Measurements from ENCODE around the gene NHEJ1.

- TF ChIP-seq POLR2A (IDR thresholded peaks at IDR 0.05) (no peak), POLR2AphosphoS5 (IDR thresholded peaks at IDR 0.05) (no peak), EP300 (IDR thresholded peaks at IDR 0.05; ENCODE audit: low read depth) (no peak)
- TF ChIP-seq, protein P1, sequence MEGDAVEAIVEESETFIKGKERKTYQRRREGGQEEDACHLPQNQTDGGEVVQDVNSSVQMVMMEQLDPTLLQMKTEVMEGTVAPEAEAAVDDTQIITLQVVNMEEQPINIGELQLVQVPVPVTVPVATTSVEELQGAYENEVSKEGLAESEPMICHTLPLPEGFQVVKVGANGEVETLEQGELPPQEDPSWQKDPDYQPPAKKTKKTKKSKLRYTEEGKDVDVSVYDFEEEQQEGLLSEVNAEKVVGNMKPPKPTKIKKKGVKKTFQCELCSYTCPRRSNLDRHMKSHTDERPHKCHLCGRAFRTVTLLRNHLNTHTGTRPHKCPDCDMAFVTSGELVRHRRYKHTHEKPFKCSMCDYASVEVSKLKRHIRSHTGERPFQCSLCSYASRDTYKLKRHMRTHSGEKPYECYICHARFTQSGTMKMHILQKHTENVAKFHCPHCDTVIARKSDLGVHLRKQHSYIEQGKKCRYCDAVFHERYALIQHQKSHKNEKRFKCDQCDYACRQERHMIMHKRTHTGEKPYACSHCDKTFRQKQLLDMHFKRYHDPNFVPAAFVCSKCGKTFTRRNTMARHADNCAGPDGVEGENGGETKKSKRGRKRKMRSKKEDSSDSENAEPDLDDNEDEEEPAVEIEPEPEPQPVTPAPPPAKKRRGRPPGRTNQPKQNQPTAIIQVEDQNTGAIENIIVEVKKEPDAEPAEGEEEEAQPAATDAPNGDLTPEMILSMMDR (IDR thresholded peaks at IDR 0.05), result peak; percentile 66 to 81 (median 72)
Measured at GRCh38 chr2:219104107-219105035, 56.2 kb downstream of the NHEJ1 start.

All from transverse colon (tissue), 4 donors.